Cardiac muscle cell (in vitro differentiated cells and primary cell): ENCODE measurements around the gene SERINC1. TPM values are rescaled to one million over a fixed set of nuclear protein-coding genes. Genes with fewer than 3 reads are reported as not detected.
"Not testable (repeated sequence)": the region's sequence is repeated elsewhere in the genome, so short reads cannot be mapped to it uniquely, and the experiment has no call there.

ENCODE experiments used
- DNase-seq, 2 donors: peaks; one replicate each; pipeline versions ENCODE4 v3.0.0 to v3.0.0-alpha.2; 2010 to 2017; ENCODE audit warnings: low read depth in 1 of 2, low spot score in 1 of 2
- H3K27ac ChIP-seq: fragments of 200-600 bp; sonication (generic); 2 replicates; pipeline ENCODE4 v1.5.1; 2016
- H3K27me3 ChIP-seq: fragments of 200-600 bp; sonication (generic); 2 replicates; pipeline ENCODE4 v1.6.0; 2016; ENCODE audit warnings: control low read depth
- H3K36me3 ChIP-seq: fragments of 200-600 bp; sonication (generic); 2 replicates; pipeline ENCODE4 v1.5.1; 2016; ENCODE audit warnings: control low read depth
- H3K4me1 ChIP-seq: fragments of 200-600 bp; sonication (generic); 2 replicates; pipeline ENCODE4 v1.8.1; 2017; ENCODE audit warnings: low read depth, mild to moderate bottlenecking, mixed run types
- H3K4me3 ChIP-seq: fragments of 200-600 bp; sonication (generic); 2 replicates; pipeline ENCODE4 v1.5.1; 2016; ENCODE audit warnings: mild to moderate bottlenecking
- H3K9me3 ChIP-seq: fragments of 200-600 bp; sonication (generic); 2 replicates; pipeline ENCODE4 v1.5.1; 2017; ENCODE audit warnings: low read depth, mild to moderate bottlenecking, control low read depth
- CTCF ChIP-seq: IDR thresholded peaks from 2 replicates; pipeline ENCODE4 v1.5.1; 2012; ENCODE audit warnings: low read depth, mild to moderate bottlenecking, low read length
- polyA plus RNA-seq: library from polyadenylated mRNA; unstranded; fragments of >200 nt; fragmentation: Nextera tagmentation; extraction: Ambion mirVana; gene quantifications from 2 replicates; pipeline ENCODE4 v1.2.1, GENCODE V29; 2016
- total RNA-seq: library from RNA; depleted of rRNA; stranded (reverse); fragments of >200 nt; gene quantifications from 2 replicates; pipeline ENCODE4 v1.2.3, GENCODE V29; 2016

The SERINC1 gene
- total and polyA plus RNA-seq, 2 experiments from 2014 or later: 91.5 to 140 TPM

GRCh38 chr6:122476131-122476530 lies 4.5 kb upstream of the SERINC1 start:
- DNase-seq: peak; percentile 28 to 34
- H3K27ac ChIP-seq: no peak overlapping the region
- no peaks in the 10 kb centered on the region for H3K9me3 ChIP-seq
- peak; percentile 52 for TF ChIP-seq CTCF
- H3K4me1 ChIP-seq: peaks cover 4% of the 10 kb centered on the region
- H3K36me3 ChIP-seq: no peaks in the 10 kb centered on the region
- H3K27me3 ChIP-seq: no peaks in the 10 kb centered on the region
- H3K4me3 ChIP-seq: no peak overlapping the region

GRCh38 chr6:122472022-122472340 lies 374 bp upstream of the SERINC1 start:
- TF ChIP-seq CTCF: no peak
- H3K27ac ChIP-seq: peak overlapping the region; percentile 85
- H3K4me1 ChIP-seq: peaks cover 12% of the 10 kb centered on the region
- H3K4me3 ChIP-seq: peak overlapping the region; percentile 75
- DNase-seq: no peak
- H3K36me3 ChIP-seq: no peaks in the 10 kb centered on the region
- no peaks in the 10 kb centered on the region for H3K27me3 ChIP-seq
- no peaks in the 10 kb centered on the region for H3K9me3 ChIP-seq

- no peak for DNase-seq
- TF ChIP-seq CTCF: no peak
- no peaks in the 10 kb centered on the region for H3K27me3 ChIP-seq
- H3K27ac ChIP-seq: no peak overlapping the region
- no peak overlapping the region for H3K4me3 ChIP-seq
- H3K9me3 ChIP-seq: no peaks in the 10 kb centered on the region
- H3K36me3 ChIP-seq: peaks cover 5% of the 10 kb centered on the region
- no peaks in the 10 kb centered on the region for H3K4me1 ChIP-seq
Observed at GRCh38 chr6:122461885-122462284, 9.7 kb downstream of the SERINC1 start.

GRCh38 chr6:122459865-122460416 lies 11.7 kb downstream of the SERINC1 start:
- H3K4me3 ChIP-seq, DNase-seq, H3K27me3 ChIP-seq, H3K4me1 ChIP-seq, H3K9me3 ChIP-seq, H3K27ac ChIP-seq: not testable (repeated sequence)
- peaks cover 16% of the 10 kb centered on the region for H3K36me3 ChIP-seq

- Histone ChIP-seq H3K4me3 (no peak overlapping the region), H3K4me1 (no peaks in the 10 kb centered on the region), H3K27ac (no peak overlapping the region), H3K9me3 (no peaks in the 10 kb centered on the region), H3K27me3 (no peaks in the 10 kb centered on the region), H3K36me3 (peaks cover 20% of the 10 kb centered on the region)
- DNase-seq: no peak
- no peak for TF ChIP-seq CTCF
Observed at GRCh38 chr6:122459240-122459639, 12.4 kb downstream of the SERINC1 start.

GRCh38 chr6:122458087-122458486 lies 13.5 kb downstream of the SERINC1 start:
- H3K9me3 ChIP-seq: no peaks in the 10 kb centered on the region
- no peak for DNase-seq
- H3K36me3 ChIP-seq: peaks cover 32% of the 10 kb centered on the region
- no peaks in the 10 kb centered on the region for H3K4me1 ChIP-seq
- no peaks in the 10 kb centered on the region for H3K27me3 ChIP-seq
- H3K27ac ChIP-seq: no peak overlapping the region
- no peak overlapping the region for H3K4me3 ChIP-seq
- no peak for TF ChIP-seq CTCF

- not testable (repeated sequence) for H3K4me1 ChIP-seq
- H3K36me3 ChIP-seq: peaks cover 59% of the 10 kb centered on the region
Observed at GRCh38 chr6:122455116-122455515, 16.5 kb downstream of the SERINC1 start.

More at GRCh38 chr6:122455116-122455515, 16.5 kb downstream of the SERINC1 start:
- H3K4me3 ChIP-seq, DNase-seq, H3K9me3 ChIP-seq, H3K27me3 ChIP-seq, H3K27ac ChIP-seq: not testable (repeated sequence)
